ENCODE measurements around the gene CCDC196.
A peak's percentile ranks its signal among the peaks of the same experiment; 100 is the strongest.

CCDC196 gene

DNA sequence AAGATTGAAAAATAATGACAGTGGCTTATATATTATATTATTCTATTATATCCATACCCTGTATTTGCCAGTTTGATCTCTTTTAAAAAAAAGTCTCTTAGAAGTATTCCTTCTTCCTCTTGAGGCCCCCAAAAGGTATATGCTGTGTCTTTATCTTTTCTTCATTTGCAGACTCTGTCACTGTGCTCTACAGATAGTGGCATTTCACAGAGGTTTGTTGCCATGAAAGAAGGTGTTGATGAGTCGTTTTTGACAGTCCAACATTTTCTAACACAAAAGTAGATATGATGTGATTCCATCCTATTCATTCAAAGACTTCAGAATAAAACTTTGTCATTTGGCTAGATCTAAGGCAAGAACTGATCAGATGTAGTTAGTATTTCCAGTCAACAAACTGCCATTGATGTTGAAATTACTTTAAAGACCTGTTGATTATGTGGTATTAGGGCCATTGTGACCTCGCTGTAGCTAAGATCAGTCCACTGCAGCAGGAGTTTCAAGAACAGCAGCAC, at the start of gene CCDC196:
Gene CCDC196, plus strand, starts transcription at position 462 of the 512 bp plus-strand sequence. CDS start 132 bp downstream, outside the sequence.
- no peak for DNase-seq

- no peak for DNase-seq
These were observed 45.4 kb upstream of the CCDC196 start for GRCh38 chr14:66440801-66441200.

GRCh38 chr14:66442953-66443571, 43.1 kb upstream of the CCDC196 start:
- no peak for DNase-seq

DNA sequence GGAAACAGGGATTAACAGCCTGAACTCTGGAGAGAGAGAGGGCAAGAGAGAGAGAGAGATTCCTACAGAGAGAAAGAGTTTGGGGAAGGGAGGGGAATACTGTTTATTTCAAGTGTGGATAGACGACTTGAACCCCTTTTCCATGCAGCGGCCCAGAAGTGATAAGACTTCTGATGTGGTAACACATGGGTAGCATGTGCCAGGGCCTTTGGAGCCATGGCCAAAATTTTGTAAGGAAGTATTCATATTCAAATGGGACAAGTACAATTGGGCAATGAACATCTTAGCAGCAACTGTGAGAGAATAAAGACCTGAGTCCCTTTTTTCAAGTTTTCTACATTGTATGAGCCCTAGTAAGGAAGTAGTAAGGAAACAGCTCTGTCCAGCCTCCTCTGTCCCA, 42.4 kb upstream of the CCDC196 start:
- no peak for DNase-seq

DNA sequence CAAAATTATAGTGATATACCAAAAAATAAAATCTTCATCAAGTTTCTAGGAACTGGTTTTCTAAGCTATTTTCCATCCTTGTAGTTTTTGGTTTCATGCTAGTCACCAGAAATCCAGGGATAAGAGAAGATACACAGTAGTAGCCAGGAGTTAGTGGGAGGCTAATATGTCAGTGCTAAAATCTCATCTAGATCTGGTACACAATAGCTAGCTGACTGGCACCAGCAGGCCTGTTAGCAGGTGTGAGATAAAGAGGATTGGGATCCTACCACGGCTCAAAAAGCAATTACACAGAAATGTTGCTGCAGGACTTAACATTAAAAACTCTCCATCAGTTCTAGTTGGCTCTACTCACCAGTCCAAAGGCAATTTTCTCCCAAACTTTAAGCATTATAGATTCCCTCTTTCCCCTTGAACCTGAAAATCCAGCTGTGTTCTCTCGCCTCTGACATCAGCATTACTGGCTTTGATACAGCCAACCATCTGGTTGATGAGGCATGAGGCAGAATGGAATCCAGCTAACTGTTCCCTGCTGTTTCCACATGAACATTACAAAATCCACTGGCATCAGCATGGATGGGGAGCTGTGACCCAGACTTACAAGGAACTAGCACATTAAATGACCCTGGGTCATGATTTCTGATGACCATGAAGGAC, 41.8 kb upstream of the CCDC196 start:
- no peak for DNase-seq

DNA sequence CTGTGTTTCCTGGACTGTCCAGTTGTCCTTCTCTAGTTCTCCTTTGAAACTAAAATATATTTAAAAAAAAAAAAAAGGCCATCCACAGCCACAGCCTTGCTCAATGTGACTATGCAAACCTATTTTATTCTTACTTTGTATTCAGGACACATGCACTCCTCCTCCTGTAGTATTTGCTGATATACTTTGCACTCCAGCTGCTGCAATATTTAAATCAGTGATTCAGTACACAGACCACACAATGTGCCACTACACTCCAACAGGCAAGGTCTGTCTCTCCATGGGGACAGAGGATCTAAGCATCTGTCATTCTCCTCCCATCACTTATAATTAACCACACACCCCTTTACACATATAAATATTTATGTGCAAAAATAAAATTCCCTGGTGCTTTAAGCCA, 40.2 kb upstream of the CCDC196 start:
- no peak for DNase-seq

DNA sequence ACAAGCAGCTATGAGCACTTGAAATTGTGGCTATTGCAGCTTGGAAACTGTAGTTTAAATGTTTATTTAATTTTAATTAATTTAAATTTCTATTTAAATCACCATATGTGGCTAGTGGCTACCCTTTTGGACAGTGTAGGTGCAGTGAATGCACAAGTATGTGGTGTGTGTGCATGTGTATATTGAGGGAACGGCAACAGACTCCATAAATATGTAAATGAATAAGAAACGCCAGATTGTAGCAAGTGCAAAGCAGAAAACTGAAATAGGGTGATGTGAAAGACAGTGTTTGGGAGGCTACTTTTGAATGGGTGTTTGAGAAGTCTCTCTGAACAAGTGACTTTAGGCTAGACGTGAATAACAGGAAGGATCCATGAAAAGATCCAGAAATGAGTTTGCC, 32.7 kb upstream of the CCDC196 start:
- no peak for DNase-seq

DNA sequence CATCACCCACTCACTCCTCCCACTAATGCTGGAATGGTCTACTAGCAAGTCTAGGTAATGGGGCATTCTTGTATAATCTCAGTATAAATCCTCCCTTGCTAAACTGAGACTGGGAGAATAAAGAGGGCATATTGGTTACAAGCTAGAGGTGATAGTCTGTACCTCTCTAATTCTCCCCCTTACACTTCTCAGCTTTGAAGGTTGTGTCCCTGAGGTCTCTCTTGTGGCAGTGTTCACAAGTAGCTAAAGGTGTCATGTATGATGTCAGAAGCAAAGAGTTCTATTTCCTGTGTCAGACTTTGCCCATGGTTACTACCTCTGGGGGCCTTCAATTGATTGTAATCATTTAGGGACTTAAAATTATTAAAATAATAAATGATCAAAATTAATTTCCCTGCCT, 26.6 kb upstream of the CCDC196 start:
- DNase-seq, result no peak

DNA sequence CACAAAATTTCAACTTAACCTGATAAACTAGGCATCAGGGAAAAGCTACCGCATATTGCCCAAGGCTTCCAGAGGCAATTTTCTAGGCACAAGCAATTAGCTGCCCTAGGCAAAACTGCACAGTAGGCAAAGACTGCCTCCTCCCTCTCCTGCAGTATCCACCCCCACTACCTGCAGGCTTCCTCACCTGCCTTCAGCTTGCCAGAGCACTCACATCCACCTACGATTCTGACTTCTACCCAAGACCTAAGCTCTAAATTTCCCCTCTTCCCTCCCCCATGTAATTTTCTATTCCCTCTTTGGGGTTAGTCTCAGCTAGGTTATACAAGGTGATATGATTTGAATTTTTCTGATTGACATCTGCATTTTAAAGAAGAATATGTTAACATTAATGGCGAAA, 21.9 kb upstream of the CCDC196 start:
- no peak for DNase-seq

DNA sequence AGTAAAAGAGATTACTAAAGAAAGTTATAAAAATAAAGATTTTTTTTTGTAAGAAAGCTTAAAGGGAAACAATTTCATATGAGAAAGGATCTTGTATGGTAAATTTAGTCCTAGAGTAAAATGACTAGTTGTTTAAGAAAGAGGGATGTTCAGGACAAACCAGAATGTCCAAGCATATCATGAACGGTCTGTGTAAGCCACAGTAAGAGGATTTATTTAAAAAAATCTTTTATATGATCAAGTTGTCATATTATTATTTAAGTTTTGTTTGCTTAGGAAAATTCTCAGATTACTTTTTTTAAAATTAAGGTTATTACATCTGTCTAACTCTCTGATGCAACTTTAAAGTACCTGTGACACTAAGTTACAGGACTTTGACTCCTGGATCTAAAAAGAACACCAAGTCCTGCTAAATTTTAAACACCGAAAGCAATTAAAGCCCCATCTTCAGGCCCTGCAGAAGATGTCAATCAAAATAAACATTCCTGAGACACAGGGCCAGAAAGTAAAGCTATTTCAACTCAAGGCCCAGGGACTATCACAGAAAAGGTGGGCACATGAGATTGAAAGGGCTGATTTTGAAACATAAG, 17.3 kb upstream of the CCDC196 start:
- no peak for DNase-seq

DNA sequence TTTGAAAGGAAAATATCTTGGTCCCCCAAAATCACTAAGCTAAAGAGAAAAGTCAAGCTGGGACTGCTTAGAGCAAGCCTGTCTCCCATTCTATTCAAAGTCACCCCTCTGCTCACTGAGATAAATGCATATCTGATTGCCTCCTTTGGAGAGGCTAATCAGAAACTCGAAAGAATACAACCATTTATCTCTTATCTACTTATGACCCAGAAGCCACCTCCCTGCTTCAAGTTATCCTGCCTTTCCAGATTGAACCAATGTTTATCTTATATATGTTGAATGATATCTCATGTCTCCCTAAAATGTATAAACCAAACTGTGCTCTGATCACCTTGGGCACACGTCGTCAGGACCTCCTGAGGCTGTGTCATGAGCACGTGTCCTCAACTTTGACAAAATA, 14.6 kb upstream of the CCDC196 start:
- DNase-seq, result no peak

- DNase-seq, result peak; percentile 6
These were observed 13.9 kb upstream of the CCDC196 start for GRCh38 chr14:66472251-66472650.

DNA sequence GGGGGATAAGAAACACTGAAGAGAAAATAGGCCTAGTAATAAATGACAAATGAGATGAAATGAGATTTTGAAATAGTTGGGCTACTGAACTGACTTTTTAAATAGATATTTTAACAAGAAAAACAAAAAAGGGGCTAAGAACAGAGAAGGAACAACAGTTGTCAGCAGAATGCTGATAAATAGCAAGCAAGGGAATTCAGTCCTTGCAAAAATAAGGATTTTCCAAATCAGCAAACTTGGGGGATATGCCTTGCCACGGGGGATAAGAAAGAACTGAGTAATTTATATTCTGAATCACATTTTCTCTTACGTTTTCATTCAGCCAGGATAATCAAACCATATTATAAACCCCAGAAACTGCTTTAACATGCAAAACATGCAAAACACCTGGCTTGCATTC, 12.9 kb upstream of the CCDC196 start:
- DNase-seq, result no peak

DNA sequence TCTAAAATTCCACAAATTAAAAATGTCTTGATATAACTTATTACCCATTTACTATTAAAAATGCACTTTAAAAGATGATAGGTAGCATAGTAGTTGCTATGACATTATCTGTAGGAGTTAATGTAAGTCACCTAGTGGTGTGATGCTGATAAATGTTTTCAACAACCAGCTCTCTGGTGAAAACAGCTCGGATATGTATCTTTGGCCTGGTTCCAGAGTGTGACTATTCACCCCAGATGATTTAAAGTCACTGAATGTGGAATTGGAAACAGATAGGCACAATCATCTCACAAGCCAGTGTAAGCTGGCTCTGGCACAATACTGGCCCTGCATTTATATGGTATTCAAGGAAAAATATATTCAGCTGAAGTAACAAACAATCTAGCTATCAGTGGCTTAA, 9.2 kb upstream of the CCDC196 start:
- no peak for DNase-seq

DNA sequence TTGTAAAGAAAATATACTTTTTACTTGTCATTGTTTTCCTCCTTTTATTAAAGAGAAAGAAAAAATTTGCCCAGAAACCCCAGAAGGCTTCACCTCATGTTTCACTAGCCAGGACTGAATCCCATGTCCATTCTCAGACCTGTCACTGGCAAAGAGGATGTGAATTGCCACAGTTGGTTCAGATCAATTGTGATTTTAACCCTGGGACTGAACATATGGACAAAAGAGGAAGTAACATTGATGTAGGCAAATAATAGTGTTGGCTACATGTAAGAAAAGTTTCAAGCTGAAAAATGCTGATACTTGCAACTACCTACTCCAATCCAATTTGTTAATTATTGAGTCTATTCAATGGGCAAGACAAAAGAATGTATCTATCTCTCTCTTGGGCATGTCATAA, 8.6 kb upstream of the CCDC196 start:
- no peak for DNase-seq

DNA sequence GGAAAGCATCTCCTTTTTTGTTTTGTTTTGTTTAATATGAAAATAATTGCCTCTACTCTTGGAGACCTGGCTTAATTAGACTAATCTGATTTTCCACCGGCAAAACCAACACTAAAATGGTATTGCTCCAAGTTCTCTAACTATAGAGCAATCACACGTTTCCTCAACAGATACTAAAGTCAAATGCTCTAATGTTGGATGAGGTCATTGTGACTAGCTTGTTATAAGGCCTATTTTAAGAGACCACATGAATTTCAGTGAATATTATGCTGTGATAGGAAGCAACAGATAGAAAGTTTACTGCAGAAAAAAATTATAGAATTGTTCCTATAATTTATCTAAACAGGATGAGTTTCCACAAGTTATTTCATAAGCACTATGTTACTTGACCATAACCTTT, 3.3 kb upstream of the CCDC196 start:
- no peak for DNase-seq

DNA sequence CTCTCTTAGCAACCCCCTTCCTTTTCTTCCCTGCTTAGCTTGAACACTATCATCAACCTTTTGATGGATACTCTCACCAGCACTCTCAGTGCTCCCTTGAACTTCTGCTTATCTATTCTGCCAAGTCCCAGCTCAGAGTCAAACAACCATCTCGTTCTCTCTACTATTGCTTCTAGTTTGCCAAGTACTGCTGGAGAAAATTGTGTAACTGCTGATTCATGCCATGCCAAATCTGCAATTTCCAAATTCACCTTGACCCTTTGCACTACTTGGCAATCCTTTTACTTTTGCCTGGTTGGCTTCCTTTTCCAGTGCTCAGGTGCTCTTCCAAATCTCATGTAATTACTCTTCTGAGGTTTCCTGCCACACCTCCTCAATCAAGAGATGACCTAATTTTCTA, 2.8 kb upstream of the CCDC196 start:
- no peak for DNase-seq

DNA sequence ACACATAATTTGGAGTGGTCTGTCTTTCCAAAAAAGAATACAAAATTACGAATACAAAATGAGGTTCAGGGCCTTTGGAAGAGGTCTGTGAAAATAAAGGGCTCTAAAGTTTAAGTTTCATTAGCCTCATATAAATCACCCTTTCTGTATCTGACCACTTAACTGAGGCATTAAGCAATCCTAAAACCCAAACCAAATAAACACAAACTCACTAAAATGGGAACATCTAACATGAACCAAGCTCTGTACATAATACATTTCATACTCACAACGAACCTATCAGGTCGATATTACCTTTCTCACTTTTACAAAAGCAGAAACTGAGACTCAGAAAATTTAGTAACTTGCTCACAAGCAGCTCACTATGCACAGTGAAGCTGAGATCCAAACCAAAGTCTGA, 1.1 kb upstream of the CCDC196 start:
- DNase-seq, result no peak

DNA sequence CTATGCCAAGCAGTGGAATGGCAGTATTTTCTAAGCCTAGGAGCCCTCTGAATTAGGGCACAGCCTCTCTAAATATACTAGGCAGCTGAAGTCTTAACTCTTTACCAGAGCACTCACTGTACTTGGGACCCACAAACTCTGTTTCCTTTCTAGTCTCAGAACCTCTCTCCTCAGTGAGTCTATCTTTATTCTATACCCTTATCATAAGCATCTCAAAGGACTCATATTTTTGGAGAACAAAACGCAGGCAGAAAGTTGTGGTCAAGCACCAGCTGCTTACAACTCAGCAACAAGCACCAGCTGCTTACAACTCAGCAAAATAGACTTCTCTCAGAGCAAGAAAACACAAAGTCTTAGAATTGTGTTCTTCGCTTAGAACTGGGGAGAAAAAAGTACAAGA, 993 bp downstream of the CCDC196 start:
- DNase-seq, result no peak

DNA sequence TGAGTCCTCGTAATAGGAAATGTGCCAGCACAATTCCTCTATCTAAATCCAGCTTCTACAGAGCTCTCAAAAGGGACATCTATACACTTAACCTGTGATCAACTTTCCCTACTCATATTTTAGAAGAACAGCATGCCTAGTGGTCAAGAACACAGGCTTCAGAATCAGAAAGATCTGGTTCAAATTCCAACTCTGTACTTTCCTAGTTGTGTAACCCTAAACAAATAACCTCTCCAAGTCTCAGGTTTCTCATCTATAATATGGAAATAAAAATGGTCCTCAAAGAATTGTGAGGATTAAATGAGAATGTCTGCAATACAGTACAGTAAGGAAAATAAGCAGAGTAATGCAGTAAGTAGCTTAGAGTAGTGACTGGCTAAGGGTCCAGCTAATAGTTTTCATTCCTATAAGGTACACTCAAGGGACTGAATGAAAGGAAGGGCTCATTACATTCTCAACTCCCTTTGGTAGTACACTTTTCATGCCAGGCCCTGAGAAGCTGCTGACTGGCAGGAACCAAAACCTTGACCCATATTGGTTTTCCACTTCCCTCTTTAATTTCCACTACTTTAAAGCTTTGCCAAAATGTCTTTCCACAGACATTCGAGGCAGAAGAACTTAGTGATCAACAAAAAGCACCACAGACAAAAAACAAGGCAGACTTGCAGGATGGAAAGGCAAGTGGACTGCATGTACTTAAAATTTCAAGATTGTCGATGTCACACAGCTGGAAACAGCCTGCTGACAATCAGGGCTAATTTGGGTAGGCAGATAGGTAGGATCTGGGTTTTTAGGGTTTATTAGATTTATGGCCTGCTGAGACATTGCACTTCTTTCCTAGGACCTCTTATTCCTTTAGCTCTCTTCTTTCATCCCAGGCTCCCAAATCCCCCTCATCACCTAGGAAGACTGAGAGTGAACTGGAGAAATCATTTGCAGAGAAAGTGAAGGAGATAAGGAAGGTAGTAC, 4.3 kb downstream of the CCDC196 start:
- DNase-seq, result no peak

DNA sequence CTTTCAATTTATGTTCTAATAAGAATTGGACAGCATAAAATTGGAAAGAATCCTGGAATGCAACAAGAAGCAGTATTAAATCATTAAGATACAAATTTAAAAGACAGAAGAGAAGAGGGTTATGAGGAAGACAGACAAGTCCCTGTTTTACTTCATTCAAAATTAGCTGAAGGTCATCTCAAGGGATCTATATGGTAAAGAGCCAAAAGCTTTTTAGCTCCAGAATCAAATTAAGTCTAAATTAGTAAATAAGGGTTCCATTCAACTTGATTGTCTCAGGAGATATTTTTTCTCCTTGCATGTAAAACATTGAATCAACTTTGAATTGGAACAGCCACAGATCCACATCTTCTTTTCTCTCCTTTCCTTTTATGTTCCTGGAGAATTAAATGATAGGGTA, 7.6 kb downstream of the CCDC196 start:
- DNase-seq, result no peak

- DNase-seq, result peak; percentile 83
These were observed 9.3 kb downstream of the CCDC196 start for GRCh38 chr14:66495218-66496098.

All from midbrain (tissue), 1 donor.